ENCODE results near the gene CHST9. TPM values are rescaled to one million over a fixed set of nuclear protein-coding genes. Genes with fewer than 3 reads are reported as not detected.

CHST9 gene
- total and polyA plus RNA-seq, 12 donors = 0.03 to 2.2 (median 0.13) TPM; not detected in 2

- no peak overlapping the region for H3K4me3 ChIP-seq
- H3K4me1 ChIP-seq (replicated peaks in 1 of 2) = no peaks in the 10 kb centered on the region
- TF ChIP-seq CTCF (IDR thresholded peaks at IDR 0.05) (no peak), POLR2A (IDR thresholded peaks at IDR 0.05) (no peak)
- no peak for DNase-seq
- no peak overlapping the region for H3K27ac ChIP-seq
- WGBS, 4 donors = 80 to 95% (median 87%) methylated on average over 5 of the region's 5 CpGs
- intact Hi-C loops (cut with DNase I) = no loop called here
- H3K36me3 ChIP-seq (replicated peaks in 1 of 2) = no peaks in the 10 kb centered on the region
- no peaks in the 10 kb centered on the region for H3K27me3 ChIP-seq
- no peaks in the 10 kb centered on the region for H3K9me3 ChIP-seq (replicated peaks in 1 of 3)
These were observed 282.8 kb downstream of the CHST9 start for GRCh38 chr18:26902291-26902690.

GRCh38 chr18:26901020-26901419 lies 284.1 kb downstream of the CHST9 start:
- H3K4me3 ChIP-seq = no peak overlapping the region
- H3K4me1 ChIP-seq (replicated peaks in 1 of 2) = no peaks in the 10 kb centered on the region
- no peaks in the 10 kb centered on the region for H3K9me3 ChIP-seq (replicated peaks in 1 of 3)
- H3K27me3 ChIP-seq = no peaks in the 10 kb centered on the region
- intact Hi-C loops (cut with DNase I) = no loop called here
- no peak for DNase-seq
- no peak for TF ChIP-seq POLR2A (IDR thresholded peaks at IDR 0.05)
- TF ChIP-seq CTCF (IDR thresholded peaks at IDR 0.05) = no peak
- no peak overlapping the region for H3K27ac ChIP-seq
- H3K36me3 ChIP-seq (replicated peaks in 1 of 2) = no peaks in the 10 kb centered on the region

GRCh38 chr18:26894426-26894825 lies 290.7 kb downstream of the CHST9 start:
- no peak for DNase-seq
- no peaks in the 10 kb centered on the region for H3K27me3 ChIP-seq
- WGBS, 4 donors = 55 to 62% (median 60%) methylated on average over 1 of the region's 1 CpG
- no peaks in the 10 kb centered on the region for H3K4me1 ChIP-seq (replicated peaks in 1 of 2)
- no peak for TF ChIP-seq CTCF (IDR thresholded peaks at IDR 0.05)
- no peak for TF ChIP-seq POLR2A (IDR thresholded peaks at IDR 0.05)
- H3K4me3 ChIP-seq = no peak overlapping the region
- H3K9me3 ChIP-seq (replicated peaks in 1 of 3) = no peaks in the 10 kb centered on the region
- H3K36me3 ChIP-seq (replicated peaks in 1 of 2) = no peaks in the 10 kb centered on the region
- intact Hi-C loops (cut with DNase I) = no loop called here
- H3K27ac ChIP-seq = no peak overlapping the region

GRCh38 chr18:26893996-26894395 lies 291.1 kb downstream of the CHST9 start:
- Histone ChIP-seq H3K9me3 (replicated peaks in 1 of 3) (no peaks in the 10 kb centered on the region), H3K27ac (no peak overlapping the region), H3K36me3 (replicated peaks in 1 of 2) (no peaks in the 10 kb centered on the region), H3K4me1 (replicated peaks in 1 of 2) (no peaks in the 10 kb centered on the region), H3K27me3 (no peaks in the 10 kb centered on the region), H3K4me3 (no peak overlapping the region)
- intact Hi-C loops (cut with DNase I) = no loop called here
- no peak for DNase-seq
- 51 to 61% (median 57%) methylated on average over 6 of the region's 6 CpGs for WGBS, 4 donors
- TF ChIP-seq CTCF (IDR thresholded peaks at IDR 0.05) (no peak), POLR2A (IDR thresholded peaks at IDR 0.05) (no peak)

All from adrenal gland (tissue), 12 donors.